Neutrophil (primary cell): Measurements from ENCODE around the gene ANKRD44.

Experiments used
- H3K27ac ChIP-seq: fragments of 200-600 bp; sonication (generic); 2 replicates; pipeline ENCODE4 v1.5.1; 2016; ENCODE audit warnings: mild to moderate bottlenecking, moderate library complexity
- H3K27me3 ChIP-seq: fragments of 200-600 bp; sonication (generic); 2 replicates; pipeline ENCODE4 v1.6.0; 2016; ENCODE audit warnings: mild to moderate bottlenecking
- H3K36me3 ChIP-seq: fragments of 200-600 bp; sonication (generic); 2 replicates; pipeline ENCODE4 v1.5.1; 2017
- H3K4me1 ChIP-seq, 2 experiments: fragments of 200-600 bp in 1 of 2; sonication (generic) in 1 of 2; 1 replicate in 1 of 2; 2 replicates in 1 of 2; pipeline versions ENCODE4 v1.5.1 to v1.6.1; 2013 to 2016; ENCODE audit warnings: low read depth in 1 of 2, low read length in 1 of 2, mild to moderate bottlenecking in 1 of 2, moderate library complexity in 1 of 2; ENCODE audit not compliant: control insufficient read depth in 1 of 2, insufficient read depth in 1 of 2
- H3K4me3 ChIP-seq, 2 experiments: fragments of 200-600 bp in 1 of 2; sonication (generic) in 1 of 2; 1 replicate in 1 of 2; 2 replicates in 1 of 2; pipeline ENCODE4 v1.5.1; 2013 to 2016; ENCODE audit warnings: low read depth in 1 of 2, low read length in 1 of 2, mild to moderate bottlenecking in 1 of 2, moderate library complexity in 1 of 2
- H3K9me3 ChIP-seq: fragments of 200-600 bp; sonication (generic); 2 replicates; pipeline ENCODE4 v1.5.1; 2016
- TF ChIP-seq, protein P1 (sequence below): fragments of 200-600 bp; sonication (generic); IDR thresholded peaks from 2 replicates; pipeline ENCODE4 v1.5.1; 2016; ENCODE audit warnings: antibody characterized with exemption

ANKRD44 gene

GRCh38 chr2:196939371-196939770 is 371.2 kb downstream of the ANKRD44 start:
- Histone ChIP-seq H3K4me3 (no peak overlapping the region), H3K36me3 (no peaks in the 10 kb centered on the region), H3K4me1 (no peaks in the 10 kb centered on the region), H3K27me3 (no peaks in the 10 kb centered on the region), H3K9me3 (no peaks in the 10 kb centered on the region), H3K27ac (no peak overlapping the region)
- TF ChIP-seq, protein P1, sequence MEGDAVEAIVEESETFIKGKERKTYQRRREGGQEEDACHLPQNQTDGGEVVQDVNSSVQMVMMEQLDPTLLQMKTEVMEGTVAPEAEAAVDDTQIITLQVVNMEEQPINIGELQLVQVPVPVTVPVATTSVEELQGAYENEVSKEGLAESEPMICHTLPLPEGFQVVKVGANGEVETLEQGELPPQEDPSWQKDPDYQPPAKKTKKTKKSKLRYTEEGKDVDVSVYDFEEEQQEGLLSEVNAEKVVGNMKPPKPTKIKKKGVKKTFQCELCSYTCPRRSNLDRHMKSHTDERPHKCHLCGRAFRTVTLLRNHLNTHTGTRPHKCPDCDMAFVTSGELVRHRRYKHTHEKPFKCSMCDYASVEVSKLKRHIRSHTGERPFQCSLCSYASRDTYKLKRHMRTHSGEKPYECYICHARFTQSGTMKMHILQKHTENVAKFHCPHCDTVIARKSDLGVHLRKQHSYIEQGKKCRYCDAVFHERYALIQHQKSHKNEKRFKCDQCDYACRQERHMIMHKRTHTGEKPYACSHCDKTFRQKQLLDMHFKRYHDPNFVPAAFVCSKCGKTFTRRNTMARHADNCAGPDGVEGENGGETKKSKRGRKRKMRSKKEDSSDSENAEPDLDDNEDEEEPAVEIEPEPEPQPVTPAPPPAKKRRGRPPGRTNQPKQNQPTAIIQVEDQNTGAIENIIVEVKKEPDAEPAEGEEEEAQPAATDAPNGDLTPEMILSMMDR = no peak
